Muscle of leg (tissue), 16 donors: ENCODE results near the gene ANKRD11. TPM values are rescaled to one million over a fixed set of nuclear protein-coding genes. Genes with fewer than 3 reads are reported as not detected.

Source experiments
- DNase-seq: peaks from one replicate; pipeline ENCODE4 v3.0.0; 2013
- H3K27ac ChIP-seq: one replicate; pipeline ENCODE4 v1.5.1; 2013; ENCODE audit warnings: mild to moderate bottlenecking, low read length, control low read depth
- H3K27me3 ChIP-seq: one replicate; pipeline ENCODE4 v1.6.1; 2013; ENCODE audit warnings: low read length; ENCODE audit not compliant: control insufficient read depth, insufficient read depth
- H3K36me3 ChIP-seq: one replicate; pipeline ENCODE4 v1.6.1; 2013; ENCODE audit warnings: low read length; ENCODE audit not compliant: control insufficient read depth, insufficient read depth
- H3K4me1 ChIP-seq: one replicate; pipeline ENCODE4 v1.6.1; 2013; ENCODE audit warnings: low read length; ENCODE audit not compliant: control insufficient read depth, insufficient read depth
- H3K4me3 ChIP-seq: one replicate; pipeline ENCODE4 v1.5.1; 2013; ENCODE audit warnings: low read length, control low read depth
- H3K9me3 ChIP-seq: replicated peaks from 2 replicates; pipeline ENCODE4 v1.6.1; 2013; ENCODE audit warnings: low read depth, low read length; ENCODE audit not compliant: control insufficient read depth
- WGBS: methylation state at CpG from one replicate; pipeline ENCODE4 v1.1.5; 2013; ENCODE audit warnings: missing lambda C conversion rate; ENCODE audit not compliant: insufficient coverage; 5-methylcytosine and 5-hydroxymethylcytosine counted together
- long read RNA-seq, 11 donors: transcript quantifications; one replicate each; lab custom pipeline, GENCODE V29; 2026
- polyA plus RNA-seq, 8 donors: library from polyadenylated mRNA; unstranded; fragments of 120-200 nt; gene quantifications; one replicate each; pipeline versions ENCODE4 v1.2.1 to v1.2.3, GENCODE V29; 2013; ENCODE audit warnings: inconsistent platforms in 1 of 8, low replicate concordance in 1 of 8; ENCODE audit not compliant: insufficient read length in 8 of 8, insufficient read depth in 1 of 8
- total RNA-seq: library from RNA; stranded (reverse); fragments of 120-200 nt; gene quantifications from one replicate; pipeline ENCODE4 v1.2.4, GENCODE V29; 2013

Gene ANKRD11
- total RNA-seq: 34.0 TPM
- 10 to 100 TPM; 52.8 to 79.8 (median 64.7) TPM for polyA plus RNA-seq
- long read RNA-seq, donor 1, partial matches to known transcripts: 0 of 3 reads
- long read RNA-seq, donor 1, other reads (novel, unspliced or antisense): 0 of 3 reads
- long read RNA-seq, donor 2: 0 reads
- long read RNA-seq, donor 3, partial matches to known transcripts: 0 of 6 reads
- long read RNA-seq, donor 3, other reads (novel, unspliced or antisense): 0 of 6 reads
- long read RNA-seq, donor 4, partial matches to known transcripts: 6 of 11 reads
- long read RNA-seq, donor 4, other reads (novel, unspliced or antisense): 0 of 11 reads
- long read RNA-seq, donor 5, transcript ANKRD11-219 (1 exons, 2,239 nt): major isoform, 5 of 15 reads
- long read RNA-seq, donor 5, partial matches to known transcripts: 9 of 15 reads
- long read RNA-seq, donor 5, other reads (novel, unspliced or antisense): 0 of 15 reads
- long read RNA-seq, donor 6, transcript ANKRD11-219 (1 exons, 2,239 nt): major isoform, 9 of 17 reads
- long read RNA-seq, donor 6, partial matches to known transcripts: 7 of 17 reads
- long read RNA-seq, donor 6, other reads (novel, unspliced or antisense): 0 of 17 reads
- long read RNA-seq, donor 7, partial matches to known transcripts: 5 of 8 reads
- long read RNA-seq, donor 7, other reads (novel, unspliced or antisense): 0 of 8 reads
- long read RNA-seq, donor 8, partial matches to known transcripts: 0 of 5 reads
- long read RNA-seq, donor 8, other reads (novel, unspliced or antisense): 0 of 5 reads
- long read RNA-seq, donor 9, partial matches to known transcripts: 10 of 15 reads
- long read RNA-seq, donor 9, other reads (novel, unspliced or antisense): 0 of 15 reads
- long read RNA-seq, donor 10, transcript ANKRD11-219 (1 exons, 2,239 nt): major isoform, 10 of 26 reads
- long read RNA-seq, donor 10, partial matches to known transcripts: 15 of 26 reads
- long read RNA-seq, donor 10, other reads (novel, unspliced or antisense): 0 of 26 reads
- long read RNA-seq, donor 11, partial matches to known transcripts: 6 of 10 reads
- long read RNA-seq, donor 11, other reads (novel, unspliced or antisense): 0 of 10 reads

DNA sequence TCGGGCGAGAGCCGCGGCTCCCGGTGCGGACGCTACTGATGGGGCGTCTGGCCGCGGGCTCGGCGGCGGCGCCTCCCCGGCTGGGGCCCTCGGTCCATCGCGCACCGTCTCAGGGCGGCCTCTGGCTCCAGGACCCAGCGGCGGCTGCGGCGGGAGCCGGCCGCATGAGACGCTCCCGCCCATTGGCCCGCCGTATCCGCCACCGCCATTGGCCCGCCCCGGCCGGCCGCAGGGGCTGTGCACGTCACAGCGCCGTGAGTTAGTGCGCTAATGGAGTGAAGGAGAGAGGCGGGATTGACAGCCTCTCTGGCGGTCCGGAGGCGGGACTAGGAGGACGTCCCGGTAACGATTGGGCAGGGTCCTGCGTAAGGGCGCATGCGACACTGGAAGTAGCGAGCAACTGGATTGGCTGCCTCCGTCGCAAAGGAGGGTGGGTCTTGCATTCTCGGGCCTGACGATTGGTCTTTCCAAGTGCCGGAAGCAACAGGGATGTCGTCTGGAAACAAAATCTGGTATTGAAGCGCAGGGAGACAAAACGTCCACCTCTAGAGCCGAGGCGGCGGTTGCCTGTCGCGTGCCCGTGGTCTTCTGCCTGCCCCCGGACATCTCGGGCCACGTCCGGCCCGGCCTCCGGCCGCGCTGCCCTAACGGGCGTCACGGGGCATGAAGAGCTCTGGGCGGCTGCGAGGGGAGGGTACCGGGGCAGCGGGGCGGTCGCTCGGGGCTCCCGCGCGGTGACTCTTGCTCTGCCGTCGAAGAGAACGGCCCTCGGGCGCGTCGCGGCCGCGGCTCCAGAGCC is at the start of gene ANKRD11:
Gene ANKRD11, minus strand, starts transcription at position 123 of the 799 bp plus-strand sequence. CDS start 173,542 bp downstream, outside the sequence.
- peak; percentile 100 for DNase-seq
- no peaks in the 10 kb centered on the region for H3K27me3 ChIP-seq
- H3K36me3 ChIP-seq: peaks cover 6% of the 10 kb centered on the region
- under 1% methylated on average over 96 of the region's 96 CpGs for WGBS
- H3K4me1 ChIP-seq: peaks cover 36% of the 10 kb centered on the region
- peak within 1 kb of the TSS; percentile 90 for H3K27ac ChIP-seq
- H3K4me3 ChIP-seq: peak within 1 kb of the TSS; percentile 80
- H3K9me3 ChIP-seq: no peaks in the 10 kb centered on the region

- Histone ChIP-seq H3K36me3 (peaks cover 63% of the 10 kb centered on the region), H3K27ac (no peak overlapping the region), H3K27me3 (no peaks in the 10 kb centered on the region), H3K4me3 (no peak overlapping the region), H3K4me1 (peaks cover 4% of the 10 kb centered on the region), H3K9me3 (no peaks in the 10 kb centered on the region)
- DNase-seq: no peak
- 90% methylated on average over 12 of the region's 12 CpGs for WGBS
Measured at GRCh38 chr16:89538286-89538685, 47.9 kb upstream of the ANKRD11 start.

DNA sequence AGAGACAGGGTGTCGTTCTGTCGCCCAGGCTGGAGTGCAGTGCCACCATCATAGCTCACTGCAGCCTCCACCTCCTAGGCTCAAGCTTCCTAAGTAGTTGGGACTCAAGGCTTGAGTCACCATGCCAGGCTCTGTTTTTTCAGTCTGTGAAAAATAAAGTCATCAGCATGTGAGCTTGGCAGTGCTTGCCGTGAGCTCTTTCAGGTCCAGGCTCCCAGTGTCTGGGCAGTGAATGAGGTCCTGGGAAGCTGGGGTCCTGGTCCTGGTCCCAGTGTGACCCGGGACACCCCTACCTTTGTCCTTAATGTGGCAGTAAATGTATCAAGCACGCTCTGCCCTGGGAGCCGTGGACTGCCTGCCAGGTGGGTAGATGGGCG is 47.2 kb upstream of the ANKRD11 start:
- Histone ChIP-seq H3K27me3 (no peaks in the 10 kb centered on the region), H3K36me3 (peaks cover 67% of the 10 kb centered on the region), H3K4me1 (peaks cover 4% of the 10 kb centered on the region), H3K27ac (no peak overlapping the region), H3K4me3 (no peak overlapping the region), H3K9me3 (no peaks in the 10 kb centered on the region)
- 93% methylated on average over 7 of the region's 7 CpGs for WGBS
- no peak for DNase-seq

DNA sequence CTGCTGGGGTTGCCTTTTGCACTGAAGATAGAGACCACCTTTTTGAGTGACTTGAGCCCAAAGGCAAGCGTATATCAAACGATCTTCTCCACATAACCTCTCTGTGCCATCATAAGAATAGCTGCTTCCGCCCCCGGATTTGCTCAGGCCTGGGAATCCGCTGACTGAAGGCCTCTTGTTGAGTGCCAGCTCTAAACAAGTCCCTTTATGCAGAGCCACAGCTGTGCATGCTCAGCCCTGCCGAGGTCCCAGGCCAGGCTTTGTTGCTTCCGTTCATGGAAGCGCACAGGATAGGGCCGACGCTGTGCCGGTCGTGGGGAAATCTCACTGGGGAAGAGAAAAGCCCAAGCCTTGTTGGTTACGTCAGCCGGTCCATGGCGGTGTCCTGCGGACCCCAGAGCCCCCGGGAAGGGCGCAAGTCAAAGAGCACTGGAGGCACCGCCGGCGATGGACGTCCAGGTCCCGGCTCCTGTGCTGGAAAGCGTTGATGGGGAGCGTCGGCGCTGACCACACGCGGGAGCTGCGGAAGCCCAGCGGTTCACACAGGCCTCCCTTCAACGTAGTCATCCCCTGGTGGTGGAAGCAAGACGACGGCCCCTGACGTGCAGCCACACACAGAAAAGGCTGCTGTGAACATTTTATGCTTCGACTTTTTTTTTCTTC is 46.7 kb upstream of the ANKRD11 start:
- H3K4me1 ChIP-seq: peaks cover 4% of the 10 kb centered on the region
- H3K36me3 ChIP-seq: peaks cover 70% of the 10 kb centered on the region
- H3K27ac ChIP-seq: no peak overlapping the region
- no peak overlapping the region for H3K4me3 ChIP-seq
- DNase-seq: no peak
- WGBS: 84% methylated on average over 36 of the region's 36 CpGs
- no peaks in the 10 kb centered on the region for H3K9me3 ChIP-seq
- no peaks in the 10 kb centered on the region for H3K27me3 ChIP-seq

- peaks cover 71% of the 10 kb centered on the region for H3K36me3 ChIP-seq
- no peaks in the 10 kb centered on the region for H3K27me3 ChIP-seq
- H3K27ac ChIP-seq: no peak overlapping the region
- WGBS: 100% methylated on average over 5 of the region's 24 CpGs
- no peak for DNase-seq
- H3K4me1 ChIP-seq: peaks cover 4% of the 10 kb centered on the region
- no peaks in the 10 kb centered on the region for H3K9me3 ChIP-seq
- H3K4me3 ChIP-seq: no peak overlapping the region
Measured at GRCh38 chr16:89536371-89536770, 46.0 kb upstream of the ANKRD11 start.

DNA sequence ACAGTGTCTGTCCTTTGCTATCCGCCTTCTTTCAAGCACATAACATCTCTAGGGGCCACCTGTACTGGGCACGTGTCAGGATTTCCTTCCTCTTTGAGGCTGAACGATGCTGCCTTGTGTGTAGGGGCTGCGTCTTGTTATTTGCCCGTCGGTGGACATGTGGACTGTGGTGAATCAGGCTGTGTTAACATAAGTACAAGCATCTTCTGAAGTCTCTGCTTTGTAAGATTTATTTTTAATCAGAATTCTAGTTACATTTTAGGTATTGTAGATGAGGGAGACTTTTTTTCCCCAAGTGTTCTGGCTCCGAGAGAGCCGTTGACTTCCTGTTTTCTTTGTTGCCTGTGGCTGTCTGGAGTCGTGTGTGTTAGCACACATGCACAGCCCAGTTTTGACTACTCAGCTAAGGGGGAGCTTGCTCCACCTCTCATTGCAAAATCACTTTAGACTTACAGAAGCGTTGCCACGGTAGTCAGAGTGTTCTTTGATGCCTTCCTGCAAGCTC is 43.9 kb upstream of the ANKRD11 start:
- H3K4me1 ChIP-seq: peaks cover 4% of the 10 kb centered on the region
- H3K9me3 ChIP-seq: no peaks in the 10 kb centered on the region
- no peaks in the 10 kb centered on the region for H3K27me3 ChIP-seq
- peaks cover 79% of the 10 kb centered on the region for H3K36me3 ChIP-seq
- DNase-seq: peak; percentile 76
- WGBS: 69% methylated on average over 5 of the region's 11 CpGs
- H3K27ac ChIP-seq: peak overlapping the region; percentile 47
- no peak overlapping the region for H3K4me3 ChIP-seq

- H3K27me3 ChIP-seq: no peaks in the 10 kb centered on the region
- H3K4me1 ChIP-seq: peaks cover 4% of the 10 kb centered on the region
- WGBS: 81% methylated on average over 22 of the region's 31 CpGs
- H3K4me3 ChIP-seq: no peak overlapping the region
- DNase-seq: no peak
- no peaks in the 10 kb centered on the region for H3K9me3 ChIP-seq
- H3K27ac ChIP-seq: no peak overlapping the region
- peaks cover 79% of the 10 kb centered on the region for H3K36me3 ChIP-seq
Measured at GRCh38 chr16:89531821-89532526, 41.6 kb upstream of the ANKRD11 start.

GRCh38 chr16:89530401-89531381 is 40.3 kb upstream of the ANKRD11 start:
- H3K36me3 ChIP-seq: peaks cover 83% of the 10 kb centered on the region
- no peak overlapping the region for H3K4me3 ChIP-seq
- no peak overlapping the region for H3K27ac ChIP-seq
- no peak for DNase-seq
- H3K4me1 ChIP-seq: peaks cover 4% of the 10 kb centered on the region
- no peaks in the 10 kb centered on the region for H3K27me3 ChIP-seq
- 89% methylated on average over 31 of the region's 37 CpGs for WGBS
- no peaks in the 10 kb centered on the region for H3K9me3 ChIP-seq
